Measurements from ENCODE around the gene DOC2B.

- TF ChIP-seq EZH2 (IDR thresholded peaks at IDR 0.05; ENCODE audit: borderline replicate concordance, low read depth, low read length, poor library complexity, severe bottlenecking) (no peak), CTCF (conservative IDR thresholded peaks at IDR 0.05; ENCODE audit: low read depth, low read length) (no peak)
Observed at GRCh38 chr17:156946-157345, 24.5 kb downstream of the DOC2B start.
